Suppressor macrophage treated with lipopolysaccharide for 1 hour (primary cell): ENCODE measurements around the gene SLC38A1.
"Not testable (repeated sequence)": the region's sequence is repeated elsewhere in the genome, so short reads cannot be mapped to it uniquely, and the experiment has no call there.

Experiments
- DNase-seq, 3 donors: peaks; one replicate each; pipeline ENCODE4 v3.0.0-alpha.2; 2020 to 2022

The SLC38A1 gene

GRCh38 chr12:46205294-46205693 is 63.5 kb downstream of the SLC38A1 start:
- DNase-seq: peak in 2 of 3 donors; percentile 27 to 31

GRCh38 chr12:46201284-46201789 is 67.5 kb downstream of the SLC38A1 start:
- DNase-seq: no peak

- no peak for DNase-seq
Measured at GRCh38 chr12:46200551-46200950, 68.3 kb downstream of the SLC38A1 start.

GRCh38 chr12:46198913-46199312 is 69.9 kb downstream of the SLC38A1 start:
- DNase-seq: no peak

GRCh38 chr12:46197883-46198282 is 71.0 kb downstream of the SLC38A1 start:
- no peak for DNase-seq

- DNase-seq: not testable (repeated sequence)
Measured at GRCh38 chr12:46190533-46190932, 78.3 kb downstream of the SLC38A1 start.

- no peak for DNase-seq
Measured at GRCh38 chr12:46188170-46188569, 80.7 kb downstream of the SLC38A1 start.

- no peak for DNase-seq
Measured at GRCh38 chr12:46187023-46187422, 81.8 kb downstream of the SLC38A1 start.

GRCh38 chr12:46186088-46186487 is 82.8 kb downstream of the SLC38A1 start:
- DNase-seq: no peak

GRCh38 chr12:46185686-46186085 is 83.2 kb downstream of the SLC38A1 start:
- DNase-seq: no peak

GRCh38 chr12:46184798-46185595 is 83.8 kb downstream of the SLC38A1 start:
- DNase-seq: no peak

- no peak for DNase-seq
Measured at GRCh38 chr12:46183112-46183511, 85.7 kb downstream of the SLC38A1 start.

GRCh38 chr12:46181465-46181864 is 87.4 kb downstream of the SLC38A1 start:
- DNase-seq: no peak

GRCh38 chr12:46179693-46180452 is 89.0 kb downstream of the SLC38A1 start:
- peak in 1 of 3 donors; percentile 6 for DNase-seq

- no peak for DNase-seq
Measured at GRCh38 chr12:46177837-46178608, 90.8 kb downstream of the SLC38A1 start.

- DNase-seq: peak in 2 of 3 donors; percentile 31 to 43
Measured at GRCh38 chr12:46177025-46177424, 91.8 kb downstream of the SLC38A1 start.

GRCh38 chr12:46174919-46175318 is 93.9 kb downstream of the SLC38A1 start:
- DNase-seq: no peak

GRCh38 chr12:46174061-46174662 is 94.7 kb downstream of the SLC38A1 start:
- DNase-seq: peak; percentile 41 to 62 (median 47)

- no peak for DNase-seq
Measured at GRCh38 chr12:46168426-46168825, 100.4 kb downstream of the SLC38A1 start.

GRCh38 chr12:46167412-46167811 is 101.4 kb downstream of the SLC38A1 start:
- no peak for DNase-seq

GRCh38 chr12:46165191-46165590 is 103.7 kb downstream of the SLC38A1 start:
- no peak for DNase-seq

GRCh38 chr12:46164186-46164761 is 104.6 kb downstream of the SLC38A1 start:
- DNase-seq: no peak
